ENCODE results near the gene EIF4E.
"Not testable (repeated sequence)": the region's sequence is repeated elsewhere in the genome, so short reads cannot be mapped to it uniquely, and the experiment has no call there.

Gene EIF4E

GRCh38 chr4:98928505-98929340 lies at the start of gene EIF4E:
EIF4E (minus strand) TSS chr4:98929133; CDS start chr4:98929112, 21 bp downstream.
- peak; percentile 73 for DNase-seq

- no peak for DNase-seq
Measured at GRCh38 chr4:98977557-98977956, 48.6 kb upstream of the EIF4E start.

GRCh38 chr4:98976716-98977115 lies 47.8 kb upstream of the EIF4E start:
- no peak for DNase-seq

GRCh38 chr4:98969878-98970785 lies 41.2 kb upstream of the EIF4E start:
- no peak for DNase-seq

GRCh38 chr4:98967786-98968329 lies 38.9 kb upstream of the EIF4E start:
- no peak for DNase-seq

GRCh38 chr4:98966926-98967325 lies 38.0 kb upstream of the EIF4E start:
- no peak for DNase-seq

- no peak for DNase-seq
Measured at GRCh38 chr4:98963538-98964433, 34.9 kb upstream of the EIF4E start.

- DNase-seq = no peak
Measured at GRCh38 chr4:98961770-98962169, 32.8 kb upstream of the EIF4E start.

- DNase-seq = no peak
Measured at GRCh38 chr4:98959411-98959810, 30.5 kb upstream of the EIF4E start.

- DNase-seq = no peak
Measured at GRCh38 chr4:98958065-98958464, 29.1 kb upstream of the EIF4E start.

GRCh38 chr4:98955229-98955628 lies 26.3 kb upstream of the EIF4E start:
- no peak for DNase-seq

- DNase-seq = no peak
Measured at GRCh38 chr4:98951710-98952109, 22.8 kb upstream of the EIF4E start.

- no peak for DNase-seq
Measured at GRCh38 chr4:98950925-98951324, 22.0 kb upstream of the EIF4E start.

- no peak for DNase-seq
Measured at GRCh38 chr4:98946359-98946758, 17.4 kb upstream of the EIF4E start.

GRCh38 chr4:98945297-98945850 lies 16.4 kb upstream of the EIF4E start:
- DNase-seq = no peak

GRCh38 chr4:98939892-98940298 lies 11.0 kb upstream of the EIF4E start:
- no peak for DNase-seq

- DNase-seq = no peak
Measured at GRCh38 chr4:98939438-98939837, 10.5 kb upstream of the EIF4E start.

GRCh38 chr4:98937986-98938720 lies 9.2 kb upstream of the EIF4E start:
- DNase-seq = no peak

- no peak for DNase-seq
Measured at GRCh38 chr4:98935633-98936032, 6.7 kb upstream of the EIF4E start.

GRCh38 chr4:98934851-98935250 lies 5.9 kb upstream of the EIF4E start:
- not testable (repeated sequence) for DNase-seq

GRCh38 chr4:98932539-98932938 lies 3.6 kb upstream of the EIF4E start:
- no peak for DNase-seq
